Mesothelial cell of epicardium (in vitro differentiated cells): ENCODE results near the gene GARS1. TPM values are rescaled to one million over a fixed set of nuclear protein-coding genes. Genes with fewer than 3 reads are reported as not detected.

Source experiments
- DNase-seq, 2 experiments: peaks; one replicate each; pipeline ENCODE4 v3.0.0; 2021; ENCODE audit warnings: low spot score in 2 of 2; ENCODE audit not compliant: unreplicated experiment in 2 of 2
- H3K27ac Mint-ChIP-seq: 2 replicates; pipeline ENCODE4 v1.8.0; 2021; ENCODE audit warnings: mixed read lengths
- H3K27me3 Mint-ChIP-seq: 2 replicates; pipeline ENCODE4 v1.8.0; 2021; ENCODE audit warnings: low read depth, mixed read lengths
- H3K36me3 Mint-ChIP-seq: 2 replicates; pipeline ENCODE4 v1.8.0; 2021; ENCODE audit warnings: mixed read lengths
- H3K4me1 Mint-ChIP-seq: 2 replicates; pipeline ENCODE4 v1.8.0; 2021; ENCODE audit warnings: mixed read lengths
- H3K4me3 Mint-ChIP-seq: 2 replicates; pipeline ENCODE4 v1.8.0; 2021; ENCODE audit warnings: mild to moderate bottlenecking, moderate library complexity, mixed read lengths
- H3K9me3 Mint-ChIP-seq: 2 replicates; pipeline ENCODE4 v1.8.0; 2021; ENCODE audit warnings: mixed read lengths
- CTCF ChIP-seq: fragments of 200-600 bp; sonication (generic); IDR thresholded peaks from one replicate; pipeline ENCODE4 v1.5.0; 2021; ENCODE audit warnings: antibody characterized with exemption; ENCODE audit not compliant: unreplicated experiment
- total RNA-seq: library from RNA; stranded (reverse); gene quantifications from 3 replicates; pipeline ENCODE4 v1.2.1, GENCODE V29; 2021

GARS1 gene
- total RNA-seq, 1 donor from 2014 or later: 92.2 TPM

- H3K4me3 Mint-ChIP-seq: peak overlapping the region; percentile 98
- peak overlapping the region; percentile 98 for H3K27ac Mint-ChIP-seq
- TF ChIP-seq CTCF: no peak
- peak in 1 of 2 experiments; percentile 38 for DNase-seq
- H3K27me3 Mint-ChIP-seq: no peaks in the 10 kb centered on the region
- H3K4me1 Mint-ChIP-seq: peaks cover 25% of the 10 kb centered on the region
- peaks cover 7% of the 10 kb centered on the region for H3K36me3 Mint-ChIP-seq
- H3K9me3 Mint-ChIP-seq: peaks cover under 1% of the 10 kb centered on the region
These were observed 584 bp upstream of the GARS1 start for GRCh38 chr7:30594048-30594539.

- Mint-ChIP-seq H3K4me3 (peak overlapping the region; percentile 98), H3K36me3 (peaks cover 15% of the 10 kb centered on the region), H3K9me3 (no peaks in the 10 kb centered on the region), H3K27me3 (no peaks in the 10 kb centered on the region), H3K4me1 (peaks cover 25% of the 10 kb centered on the region), H3K27ac (peak overlapping the region; percentile 98)
- no peak for DNase-seq
- no peak for TF ChIP-seq CTCF
These were observed 847 bp downstream of the GARS1 start for GRCh38 chr7:30595436-30596013.

GRCh38 chr7:30596014-30596641, 1.4 kb downstream of the GARS1 start:
- H3K4me3 Mint-ChIP-seq: peak overlapping the region; percentile 98

GRCh38 chr7:30596721-30597120, 2.0 kb downstream of the GARS1 start:
- DNase-seq: no peak
- H3K9me3 Mint-ChIP-seq: no peaks in the 10 kb centered on the region
- no peak for TF ChIP-seq CTCF
- peaks cover 25% of the 10 kb centered on the region for H3K4me1 Mint-ChIP-seq
- H3K4me3 Mint-ChIP-seq: peak overlapping the region; percentile 98
- H3K27ac Mint-ChIP-seq: peak overlapping the region; percentile 98
- H3K27me3 Mint-ChIP-seq: no peaks in the 10 kb centered on the region
- H3K36me3 Mint-ChIP-seq: peaks cover 25% of the 10 kb centered on the region

More at GRCh38 chr7:30596014-30596641, 1.4 kb downstream of the GARS1 start:
- Mint-ChIP-seq H3K9me3 (no peaks in the 10 kb centered on the region), H3K36me3 (peaks cover 20% of the 10 kb centered on the region), H3K27ac (peak overlapping the region; percentile 98), H3K4me1 (peaks cover 25% of the 10 kb centered on the region), H3K27me3 (no peaks in the 10 kb centered on the region)
- TF ChIP-seq CTCF: no peak
- no peak for DNase-seq

- no peak for DNase-seq
- no peaks in the 10 kb centered on the region for H3K9me3 Mint-ChIP-seq
- no peak overlapping the region for H3K27ac Mint-ChIP-seq
- H3K27me3 Mint-ChIP-seq: no peaks in the 10 kb centered on the region
- no peak overlapping the region for H3K4me3 Mint-ChIP-seq
- peaks cover 25% of the 10 kb centered on the region for H3K4me1 Mint-ChIP-seq
- H3K36me3 Mint-ChIP-seq: peaks cover 34% of the 10 kb centered on the region
- no peak for TF ChIP-seq CTCF
These were observed 3.6 kb downstream of the GARS1 start for GRCh38 chr7:30598121-30598876.
